C1 segment of cervical spinal cord (tissue), 14 donors: ENCODE measurements around the gene RWDD4.

Source experiments
- DNase-seq, 14 donors: peaks; one replicate each; lab custom pipeline; 2025; lab: John Stamatoyannopoulos, UW

Gene RWDD4

GRCh38 chr4:183600189-183600685, 58.7 kb downstream of the RWDD4 start:
- DNase-seq: no peak

DNA sequence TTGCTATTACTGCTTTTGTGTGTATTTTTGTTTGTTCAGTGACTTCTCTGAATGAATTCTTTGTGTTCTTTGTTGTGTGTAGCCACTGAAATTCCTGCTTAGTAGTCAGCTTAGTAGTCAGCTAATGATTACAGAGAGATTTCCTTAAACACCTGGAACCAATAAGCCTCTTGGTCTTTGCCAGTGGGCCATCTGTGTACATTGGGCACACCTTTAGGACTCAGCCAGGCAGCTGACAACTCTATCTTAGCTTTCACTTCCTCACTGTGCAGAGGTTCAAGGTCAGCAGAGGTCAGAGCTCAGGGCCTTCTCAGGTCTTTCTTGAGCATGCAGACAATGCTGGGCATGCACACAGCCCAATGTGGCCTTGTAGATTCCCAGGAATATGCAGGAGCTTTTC, 59.3 kb downstream of the RWDD4 start:
- DNase-seq: no peak

DNA sequence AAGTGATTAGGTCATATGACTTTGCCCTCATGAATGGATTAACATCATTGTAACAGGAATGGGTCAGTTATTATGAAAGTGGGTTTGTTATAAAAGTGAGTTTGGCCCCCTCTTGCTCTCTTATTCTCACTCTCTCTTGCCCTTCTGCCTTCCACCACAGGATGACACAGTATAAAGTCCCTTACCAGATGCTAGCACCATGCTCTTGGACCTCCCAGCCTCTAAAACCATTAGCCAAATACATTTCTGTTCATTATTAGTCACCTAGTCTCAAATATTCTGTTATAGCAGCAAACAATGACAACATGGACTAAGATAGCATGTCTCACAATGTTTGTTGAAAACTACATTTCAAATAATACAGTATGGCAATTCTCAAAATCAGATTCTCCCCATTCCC, 59.7 kb downstream of the RWDD4 start:
- no peak for DNase-seq

GRCh38 chr4:183596067-183596757, 62.8 kb downstream of the RWDD4 start:
- no peak for DNase-seq

DNA sequence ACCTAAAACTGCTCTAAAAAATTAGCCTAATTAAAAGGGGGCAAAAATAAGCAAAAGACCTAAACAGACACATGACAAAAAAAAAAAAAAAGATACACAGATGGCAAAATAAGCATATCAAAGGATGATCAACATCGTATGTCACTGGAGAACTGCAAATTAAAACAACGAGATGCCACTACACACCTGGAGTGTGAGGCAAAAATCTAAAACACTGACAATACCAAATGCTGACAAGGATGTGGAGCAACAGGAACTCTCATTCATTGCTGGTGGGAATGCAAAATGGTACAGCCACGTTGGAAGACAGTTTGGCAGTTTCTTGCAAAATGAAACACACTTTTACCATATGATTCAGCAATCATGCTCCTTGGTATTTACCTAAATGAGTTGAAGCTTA, 64.2 kb downstream of the RWDD4 start:
- no peak for DNase-seq

GRCh38 chr4:183591301-183591700, 67.7 kb downstream of the RWDD4 start:
- no peak for DNase-seq
